Heart left ventricle (tissue), 16 donors: ENCODE results near the gene IRF2BPL. TPM values are rescaled to one million over a fixed set of nuclear protein-coding genes. Genes with fewer than 3 reads are reported as not detected.

Experiments
- ATAC-seq, 4 donors: fragments of 200-7000 bp; cut with Tn5 transposase; one replicate each; pipeline ENCODE4 v1.9.1; 2020 to 2022; ENCODE audit warnings: moderate library complexity in 4 of 4, mild to moderate bottlenecking in 3 of 4, moderate number of reproducible peaks in 1 of 4
- DNase-seq, 5 donors: peaks; one replicate each; pipeline ENCODE4 v3.0.0-alpha.2; 2020
- H3K27ac ChIP-seq, 12 donors: fragments of 200-600 bp; sonication (generic) in 4 of 12; one replicate each; pipeline versions ENCODE4 v1.5.0 to v1.8.0; 2016 to 2022; ENCODE audit warnings: mild to moderate bottlenecking in 2 of 12
- H3K27me3 ChIP-seq, 9 donors: fragments of 200-600 bp; sonication (generic) in 2 of 9; one replicate each; pipeline versions ENCODE4 v1.5.1 to v1.8.0; 2016 to 2022; ENCODE audit warnings: mild to moderate bottlenecking in 3 of 9
- H3K36me3 ChIP-seq, 9 donors: fragments of 200-600 bp; sonication (generic) in 2 of 9; one replicate each; pipeline versions ENCODE4 v1.5.0 to v1.8.0; 2018 to 2022; ENCODE audit warnings: mild to moderate bottlenecking in 2 of 9
- H3K4me1 ChIP-seq, 12 donors: fragments of 200-600 bp; sonication (generic) in 4 of 12; one replicate each; pipeline versions ENCODE4 v1.5.0 to v1.8.0; 2016 to 2022; ENCODE audit warnings: mild to moderate bottlenecking in 3 of 12
- H3K4me3 ChIP-seq, 12 donors: fragments of 200-600 bp; sonication (generic) in 4 of 12; one replicate each; pipeline versions ENCODE4 v1.5.0 to v1.8.0; 2017 to 2022; ENCODE audit warnings: mild to moderate bottlenecking in 9 of 12, moderate library complexity in 4 of 12
- H3K9me3 ChIP-seq, 12 donors: fragments of 200-600 bp; sonication (generic) in 4 of 12; one replicate each; pipeline versions ENCODE4 v1.5.0 to v1.8.0; 2016 to 2022; ENCODE audit warnings: mild to moderate bottlenecking in 1 of 12
- POLR2A ChIP-seq, 2 donors: fragments of 450-650 bp; IDR thresholded peaks; one replicate each; pipeline ENCODE4 v1.6.1; 2017; ENCODE audit warnings: antibody characterized with exemption in 2 of 2, mild to moderate bottlenecking in 2 of 2, moderate library complexity in 2 of 2
- WGBS, 4 donors: extraction: QIAGEN DNeasy Blood & Tissue Kit in 2 of 4; methylation state at CpG; one replicate each; pipeline versions ENCODE4 v1.1.5 to v1.1.7; 2013 to 2018; 5-methylcytosine and 5-hydroxymethylcytosine counted together
- intact Hi-C, 10 donors: fragments of 100-400 bp; cut with DNase I; formaldehyde crosslinking; loops; one replicate each; pipeline versions ENCODE4 v1.11.1 to v1.14.2; 2022
- polyA plus RNA-seq, 2 donors: library from polyadenylated mRNA; stranded (reverse); fragments of 200-250 nt; gene quantifications; one replicate each; pipeline ENCODE4 v1.2.3, GENCODE V29; 2013
- total RNA-seq, 9 donors: library from RNA; depleted of rRNA in 2 of 9; stranded (reverse); fragments of >200 nt in 2 of 9; fragmentation: NEBNext Ultra II Directional in 3 of 9; extraction: Animal tissue kit (Norgen Biotek cat#: 25700) in 3 of 9; gene quantifications; one replicate each; pipeline versions ENCODE4 v1.1.0 to v1.2.4, GENCODE V29; 2016 to 2023
- TF ChIP-seq, protein P1 (sequence below), 12 donors: fragments of 200-600 bp; sonication (generic) in 4 of 12; IDR thresholded peaks; one replicate each; pipeline versions ENCODE4 v1.5.0 to v1.8.0; 2018 to 2022; ENCODE audit warnings: antibody characterized with exemption in 12 of 12, mild to moderate bottlenecking in 5 of 12
- donor health status: ischemic (EF 13 %, LVEDD 7.1; RV severe dilation, severe dysfunction).
- donor health status: healthy with polysubstance abuse.
- donor health status: DM: no; HTN: yes; CAD: no.
- donor health status: DM: no; HTN: no; CAD: no.
- donor health status: ischemic (EF 25% LVEDD 6.9; RV normal size, moderate dysfunction).
- donor health status: ischemic (EF 25% LVEDD 5.7; RV mildly dilated, moderate dysfunction).
- donor health status: healthy.
- donor health status: DM: yes; HTN: yes; CAD: no.
- donor health status: ischemic (EF 35%, LVEDD 5.7; RV mildly dilated, moderate dysfunction).
- donor health status: nonischemic (EF 11% LVEDD 7.7; RV severe dilation, severe dysfunction).
- donor health status: DM: yes; HTN: yes; CAD: no.
- donor health status: PGD.
- donor health status: ischemic (EF 29% LVEDD 5.4; RV normal size, mild dysfunction).
- donor health status: nonischemic (EF 23%, LVEDD 6.1; RV moderate dilation, normal function).

IRF2BPL gene
- total and polyA plus RNA-seq, 11 donors, result 7.5 to 59.2 (median 36.2) TPM

- 91 to 93% (median 92%) methylated on average over 3 to 4 of the region's 4 CpGs for WGBS, 4 donors
- H3K36me3 ChIP-seq, result no peaks in the 10 kb centered on the region
- no peak overlapping the region for H3K4me3 ChIP-seq
- TF ChIP-seq, protein P1, sequence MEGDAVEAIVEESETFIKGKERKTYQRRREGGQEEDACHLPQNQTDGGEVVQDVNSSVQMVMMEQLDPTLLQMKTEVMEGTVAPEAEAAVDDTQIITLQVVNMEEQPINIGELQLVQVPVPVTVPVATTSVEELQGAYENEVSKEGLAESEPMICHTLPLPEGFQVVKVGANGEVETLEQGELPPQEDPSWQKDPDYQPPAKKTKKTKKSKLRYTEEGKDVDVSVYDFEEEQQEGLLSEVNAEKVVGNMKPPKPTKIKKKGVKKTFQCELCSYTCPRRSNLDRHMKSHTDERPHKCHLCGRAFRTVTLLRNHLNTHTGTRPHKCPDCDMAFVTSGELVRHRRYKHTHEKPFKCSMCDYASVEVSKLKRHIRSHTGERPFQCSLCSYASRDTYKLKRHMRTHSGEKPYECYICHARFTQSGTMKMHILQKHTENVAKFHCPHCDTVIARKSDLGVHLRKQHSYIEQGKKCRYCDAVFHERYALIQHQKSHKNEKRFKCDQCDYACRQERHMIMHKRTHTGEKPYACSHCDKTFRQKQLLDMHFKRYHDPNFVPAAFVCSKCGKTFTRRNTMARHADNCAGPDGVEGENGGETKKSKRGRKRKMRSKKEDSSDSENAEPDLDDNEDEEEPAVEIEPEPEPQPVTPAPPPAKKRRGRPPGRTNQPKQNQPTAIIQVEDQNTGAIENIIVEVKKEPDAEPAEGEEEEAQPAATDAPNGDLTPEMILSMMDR (IDR thresholded peaks at IDR 0.05), result no peak
- no peak for TF ChIP-seq POLR2A (IDR thresholded peaks at IDR 0.05)
- no peak overlapping the region for H3K27ac ChIP-seq
- intact Hi-C loops, result loop anchor here in 3 of 10 donors (5.0 kb wide), 2 partner anchors 34 to 49 kb away; no protein-coding TSS in a partner anchor
- ATAC-seq, result no peak
- H3K9me3 ChIP-seq, result no peaks in the 10 kb centered on the region
- no peaks in the 10 kb centered on the region for H3K27me3 ChIP-seq
- DNase-seq, result no peak
- H3K4me1 ChIP-seq, result peaks cover 0 to 36% (median 23%) of the 10 kb centered on the region in 12 donors
Measured at GRCh38 chr14:77011245-77011644, 17.3 kb downstream of the IRF2BPL start.

- DNase-seq (no peak), ATAC-seq (no peak)
- Histone ChIP-seq H3K9me3 (no peaks in the 10 kb centered on the region), H3K4me1 (peaks cover 0 to 28% (median 19%) of the 10 kb centered on the region in 12 donors), H3K27ac (peak overlapping the region in 1 of 12 donors; percentile 42), H3K27me3 (no peaks in the 10 kb centered on the region), H3K36me3 (no peaks in the 10 kb centered on the region), H3K4me3 (no peak overlapping the region)
- TF ChIP-seq, protein P1 (IDR thresholded peaks at IDR 0.05), result no peak
- no peak for TF ChIP-seq POLR2A (IDR thresholded peaks at IDR 0.05)
- WGBS, 4 donors, result 91 to 100% (median 97%) methylated on average over 3 of the region's 3 CpGs
- intact Hi-C loops, result loop anchor here in 2 of 10 donors (5.0 kb wide), 2 partner anchors 42 to 47 kb away; no protein-coding TSS in a partner anchor
Measured at GRCh38 chr14:77009014-77009413, 19.5 kb downstream of the IRF2BPL start.

DNA sequence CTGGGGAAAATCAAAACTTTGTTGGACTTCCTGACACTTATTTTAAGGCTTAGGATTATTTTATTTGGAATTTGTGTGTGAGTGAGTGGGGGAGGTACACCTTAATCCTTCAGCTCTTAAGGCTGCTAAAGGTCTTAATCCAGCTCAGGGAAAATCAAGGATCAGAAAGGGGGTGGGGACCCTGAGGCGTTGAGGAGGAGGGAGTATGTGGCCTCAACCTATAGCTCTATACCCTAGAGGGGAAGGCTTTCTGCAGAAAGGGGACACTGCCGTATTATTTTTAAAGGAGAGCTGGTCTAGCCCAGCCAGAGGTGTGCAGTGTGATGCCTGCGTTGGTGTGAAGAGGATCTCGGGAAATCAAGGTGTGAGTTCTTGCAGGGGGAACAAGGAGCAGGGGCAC is 20.0 kb downstream of the IRF2BPL start:
- ATAC-seq (no peak), DNase-seq (no peak)
- Histone ChIP-seq H3K27me3 (no peaks in the 10 kb centered on the region), H3K4me3 (no peak overlapping the region), H3K9me3 (no peaks in the 10 kb centered on the region), H3K4me1 (peaks cover 0 to 23% (median 15%) of the 10 kb centered on the region in 12 donors), H3K27ac (peak overlapping the region in 10 of 12 donors; percentile 30 to 68 (median 44)), H3K36me3 (no peaks in the 10 kb centered on the region)
- no peak for TF ChIP-seq POLR2A (IDR thresholded peaks at IDR 0.05)
- TF ChIP-seq, protein P1 (IDR thresholded peaks at IDR 0.05), result no peak
- intact Hi-C loops, result loop anchor here in 2 of 10 donors (5.0 kb wide), 2 partner anchors 41 to 46 kb away; no protein-coding TSS in a partner anchor
- 85 to 93% (median 90%) methylated on average over 4 of the region's 4 CpGs for WGBS, 4 donors

DNA sequence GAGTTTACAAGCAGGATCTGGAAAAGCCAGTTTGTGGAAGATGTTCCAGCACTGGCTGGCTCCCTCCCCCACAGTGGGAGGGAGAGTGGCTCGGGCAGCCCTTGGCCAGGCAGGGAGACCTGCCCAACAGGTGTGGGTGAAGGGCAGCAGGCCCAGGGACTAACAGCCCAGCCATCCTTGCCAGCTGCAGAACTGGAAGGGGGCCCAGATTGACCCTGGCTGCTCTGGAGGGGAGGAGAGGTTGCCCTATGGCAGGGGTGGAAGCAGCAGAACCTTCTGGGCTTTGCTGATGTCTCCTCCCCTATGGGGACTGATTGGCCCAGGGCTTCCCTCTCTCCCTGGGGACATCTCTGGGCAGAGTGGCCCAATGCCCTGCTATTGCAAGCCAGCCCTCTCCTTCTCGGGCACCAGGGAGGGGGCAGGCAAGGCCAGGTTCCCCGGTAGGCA is 20.5 kb downstream of the IRF2BPL start:
- H3K36me3 ChIP-seq, result no peaks in the 10 kb centered on the region
- DNase-seq (peak; percentile 56 to 83 (median 62)), ATAC-seq (peak; percentile 67 to 88 (median 84))
- TF ChIP-seq, protein P1 (IDR thresholded peaks at IDR 0.05), result no peak
- TF ChIP-seq POLR2A (IDR thresholded peaks at IDR 0.05), result no peak
- H3K4me1 ChIP-seq, result peaks cover 0 to 23% (median 14%) of the 10 kb centered on the region in 12 donors
- H3K27me3 ChIP-seq, result no peaks in the 10 kb centered on the region
- no peaks in the 10 kb centered on the region for H3K9me3 ChIP-seq
- H3K4me3 ChIP-seq, result no peak overlapping the region
- H3K27ac ChIP-seq, result peak overlapping the region in 11 of 12 donors; percentile 30 to 68 (median 42)
- WGBS, 4 donors, result 32 to 43% (median 36%) methylated on average over 3 of the region's 3 CpGs
- intact Hi-C loops, result loop anchor here in 2 of 10 donors (5.0 kb wide), 2 partner anchors 41 to 46 kb away; no protein-coding TSS in a partner anchor
